Esophagus squamous epithelium (tissue), 5 donors: ENCODE measurements around the gene INSM1. TPM values are rescaled to one million over a fixed set of nuclear protein-coding genes. Genes with fewer than 3 reads are reported as not detected.

Source experiments
- DNase-seq: peaks from one replicate; lab custom pipeline; 2025; lab: John Stamatoyannopoulos, UW
- H3K27ac ChIP-seq, 4 donors: fragments of 200-600 bp; sonication (generic); one replicate each; pipeline ENCODE4 v1.5.1; 2016 to 2019; ENCODE audit warnings: mild to moderate bottlenecking in 1 of 4
- H3K27me3 ChIP-seq, 4 donors: fragments of 200-600 bp; sonication (generic); 1 replicate in 3 of 4; 2 replicates in 1 of 4; pipeline versions ENCODE4 v1.5.1 to v1.6.0; 2017 to 2021; ENCODE audit warnings: antibody characterized with exemption in 1 of 4
- H3K36me3 ChIP-seq, 3 donors: fragments of 200-600 bp; sonication (generic); one replicate each; pipeline ENCODE4 v1.5.1; 2016 to 2019
- H3K4me1 ChIP-seq, 3 donors: fragments of 200-600 bp; sonication (generic); one replicate each; pipeline ENCODE4 v1.5.1; 2017 to 2019
- H3K4me3 ChIP-seq, 4 donors: fragments of 200-600 bp; sonication (generic); 1 replicate in 3 of 4; 2 replicates in 1 of 4; pipeline ENCODE4 v1.5.1; 2016 to 2019; ENCODE audit warnings: mild to moderate bottlenecking in 2 of 4, moderate library complexity in 1 of 4
- H3K9me3 ChIP-seq, 3 donors: fragments of 200-600 bp; sonication (generic); one replicate each; pipeline ENCODE4 v1.5.1; 2016 to 2019
- CTCF ChIP-seq, 6 experiments: fragments of 450-650 bp in 4 of 6; fragments of 200-600 bp in 2 of 6; sonication (generic) in 2 of 6; IDR thresholded peaks; one replicate each; pipeline ENCODE4 v1.5.1; 2016 to 2019; ENCODE audit warnings: antibody characterized with exemption in 6 of 6, mild to moderate bottlenecking in 4 of 6, moderate library complexity in 4 of 6
- POLR2A ChIP-seq, 4 donors: fragments of 450-650 bp; IDR thresholded peaks; one replicate each; pipeline ENCODE4 v1.6.1; 2017; ENCODE audit warnings: antibody characterized with exemption in 4 of 4, mild to moderate bottlenecking in 4 of 4, moderate library complexity in 3 of 4
- WGBS, 2 donors: methylation state at CpG; one replicate each; pipeline ENCODE4 v1.1.5; 2018; 5-methylcytosine and 5-hydroxymethylcytosine counted together
- intact Hi-C: fragments of 100-400 bp; cut with DNase I; formaldehyde crosslinking; loops from one replicate; pipeline ENCODE4 v1.15.0; 2022
- total RNA-seq, 4 donors: library from RNA; depleted of rRNA; stranded (reverse); fragments of >200 nt; gene quantifications; one replicate each; pipeline ENCODE4 v1.1.0, GENCODE V29; 2016
- donor health status: DM: yes; HTN: yes; CAD: no.

The INSM1 gene
- total RNA-seq, 4 donors from 2014 or later: not detected

GRCh38 chr20:20322912-20323311 lies 45.0 kb upstream of the INSM1 start:
- H3K9me3 ChIP-seq: no peaks in the 10 kb centered on the region
- intact Hi-C loops: no loop called here
- H3K27ac ChIP-seq: no peak overlapping the region
- H3K4me3 ChIP-seq: no peak overlapping the region
- no peaks in the 10 kb centered on the region for H3K36me3 ChIP-seq
- peaks cover 0 to under 1% (median 0%) of the 10 kb centered on the region in 4 donors for H3K27me3 ChIP-seq
- H3K4me1 ChIP-seq: no peaks in the 10 kb centered on the region
- TF ChIP-seq POLR2A (IDR thresholded peaks at IDR 0.05): no peak
- no peak for TF ChIP-seq CTCF (IDR thresholded peaks at IDR 0.05)
- WGBS, 2 donors: 83 to 85% methylated on average over 6 of the region's 6 CpGs
- no peak for DNase-seq

GRCh38 chr20:20327746-20328145 lies 40.2 kb upstream of the INSM1 start:
- H3K27ac ChIP-seq: no peak overlapping the region
- no peak overlapping the region for H3K4me3 ChIP-seq
- intact Hi-C loops: no loop called here
- TF ChIP-seq CTCF (IDR thresholded peaks at IDR 0.05) (no peak), POLR2A (IDR thresholded peaks at IDR 0.05) (no peak)
- no peak for DNase-seq
- no peaks in the 10 kb centered on the region for H3K4me1 ChIP-seq
- no peaks in the 10 kb centered on the region for H3K27me3 ChIP-seq
- no peaks in the 10 kb centered on the region for H3K9me3 ChIP-seq
- 65 to 88% methylated on average over 5 to 6 of the region's 6 CpGs for WGBS, 2 donors
- H3K36me3 ChIP-seq: no peaks in the 10 kb centered on the region

- TF ChIP-seq POLR2A (IDR thresholded peaks at IDR 0.05) (no peak), CTCF (IDR thresholded peaks at IDR 0.05) (no peak)
- H3K4me1 ChIP-seq: no peaks in the 10 kb centered on the region
- peaks cover 0 to 5% (median 0%) of the 10 kb centered on the region in 4 donors for H3K27me3 ChIP-seq
- WGBS, 2 donors: 85% methylated on average over 12 to 13 of the region's 13 CpGs
- no peaks in the 10 kb centered on the region for H3K36me3 ChIP-seq
- H3K4me3 ChIP-seq: no peak overlapping the region
- H3K9me3 ChIP-seq: no peaks in the 10 kb centered on the region
- no peak for DNase-seq
- intact Hi-C loops: no loop called here
- no peak overlapping the region for H3K27ac ChIP-seq
Measured at GRCh38 chr20:20329564-20329963, 38.3 kb upstream of the INSM1 start.

GRCh38 chr20:20331156-20331555 lies 36.7 kb upstream of the INSM1 start:
- 11 to 41% methylated on average over 1 of the region's 1 CpG for WGBS, 2 donors

GRCh38 chr20:20331817-20332216 lies 36.1 kb upstream of the INSM1 start:
- intact Hi-C loops: no loop called here
- WGBS, 2 donors: 76 to 84% methylated on average over 2 of the region's 2 CpGs
- H3K9me3 ChIP-seq: no peaks in the 10 kb centered on the region
- H3K36me3 ChIP-seq: no peaks in the 10 kb centered on the region
- H3K27me3 ChIP-seq: peaks cover 0 to 5% (median 0%) of the 10 kb centered on the region in 4 donors
- TF ChIP-seq CTCF (IDR thresholded peaks at IDR 0.05) (no peak), POLR2A (IDR thresholded peaks at IDR 0.05) (no peak)
- H3K4me1 ChIP-seq: no peaks in the 10 kb centered on the region
- no peak overlapping the region for H3K4me3 ChIP-seq
- no peak overlapping the region for H3K27ac ChIP-seq
- DNase-seq: no peak

More at GRCh38 chr20:20331156-20331555, 36.7 kb upstream of the INSM1 start:
- Histone ChIP-seq H3K27ac (no peak overlapping the region), H3K4me3 (no peak overlapping the region), H3K27me3 (peaks cover 0 to 5% (median 0%) of the 10 kb centered on the region in 4 donors), H3K36me3 (no peaks in the 10 kb centered on the region), H3K4me1 (no peaks in the 10 kb centered on the region), H3K9me3 (no peaks in the 10 kb centered on the region)
- TF ChIP-seq POLR2A (IDR thresholded peaks at IDR 0.05) (no peak), CTCF (IDR thresholded peaks at IDR 0.05) (no peak)
- intact Hi-C loops: no loop called here
- DNase-seq: no peak
